ENCODE measurements around the gene ADCY5.

DNA sequence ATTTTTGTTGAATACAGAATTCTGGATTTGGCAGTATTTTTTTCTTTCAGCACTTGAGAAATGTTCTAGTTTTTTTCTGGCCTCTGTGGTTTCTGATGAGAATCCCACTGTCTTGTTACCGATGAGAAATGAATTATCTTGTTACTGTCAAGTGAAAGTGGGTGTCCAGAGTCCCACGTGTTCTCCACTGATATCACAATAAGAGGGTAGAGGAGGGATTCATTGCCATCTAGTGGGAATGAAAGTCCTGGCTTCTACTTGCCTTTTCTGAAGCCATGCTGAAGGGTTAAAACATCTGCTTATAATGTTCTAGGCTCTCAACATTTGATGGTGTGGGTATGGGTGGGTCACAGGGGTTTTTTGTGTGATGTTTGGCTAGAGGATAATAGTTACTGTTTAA lies 181.1 kb downstream of the ADCY5 start:
- TF ChIP-seq CTCF (IDR thresholded peaks at IDR 0.05): no peak
- no peak for TF ChIP-seq POLR2A (IDR thresholded peaks at IDR 0.05)
